COLO668 (cell line): ENCODE measurements around the gene MCF2L2.
"Not testable (repeated sequence)": the region's sequence is repeated elsewhere in the genome, so short reads cannot be mapped to it uniquely, and the experiment has no call there.

Experiments used
- DNase-seq: peaks from one replicate; lab custom pipeline; 2025; ENCODE audit not compliant: unreplicated experiment; lab: John Stamatoyannopoulos, UW

Gene MCF2L2

GRCh38 chr3:183443395-183444385 is 15.3 kb upstream of the MCF2L2 start:
- no peak for DNase-seq

- DNase-seq: no peak
These were observed 14.6 kb upstream of the MCF2L2 start for GRCh38 chr3:183442994-183443393.

- not testable (repeated sequence) for DNase-seq
These were observed 12.1 kb upstream of the MCF2L2 start for GRCh38 chr3:183440521-183440920.

- no peak for DNase-seq
These were observed 11.1 kb upstream of the MCF2L2 start for GRCh38 chr3:183439515-183439914.

- DNase-seq: peak; percentile 51
These were observed 10.3 kb upstream of the MCF2L2 start for GRCh38 chr3:183438735-183439134.

- DNase-seq: no peak
These were observed 9.5 kb upstream of the MCF2L2 start for GRCh38 chr3:183437666-183438564.

GRCh38 chr3:183437061-183437460 is 8.6 kb upstream of the MCF2L2 start:
- DNase-seq: no peak

- DNase-seq: no peak
These were observed 7.2 kb upstream of the MCF2L2 start for GRCh38 chr3:183435661-183436060.

GRCh38 chr3:183434992-183435391 is 6.6 kb upstream of the MCF2L2 start:
- no peak for DNase-seq

- DNase-seq: no peak
These were observed 6.1 kb upstream of the MCF2L2 start for GRCh38 chr3:183434503-183434902.

GRCh38 chr3:183430325-183430957 is 2.0 kb upstream of the MCF2L2 start:
- DNase-seq: no peak

GRCh38 chr3:183427876-183428446 is 458 bp downstream of the MCF2L2 start:
- DNase-seq: peak; percentile 74

GRCh38 chr3:183427196-183427875 is 1.1 kb downstream of the MCF2L2 start:
- peak; percentile 11 for DNase-seq

- not testable (repeated sequence) for DNase-seq
These were observed 9.6 kb downstream of the MCF2L2 start for GRCh38 chr3:183418807-183419206.

- no peak for DNase-seq
These were observed 17.1 kb downstream of the MCF2L2 start for GRCh38 chr3:183411216-183411922.

GRCh38 chr3:183410759-183411158 is 17.7 kb downstream of the MCF2L2 start:
- no peak for DNase-seq

GRCh38 chr3:183410280-183410679 is 18.1 kb downstream of the MCF2L2 start:
- DNase-seq: no peak

GRCh38 chr3:183409219-183409618 is 19.2 kb downstream of the MCF2L2 start:
- DNase-seq: no peak

- no peak for DNase-seq
These were observed 26.7 kb downstream of the MCF2L2 start for GRCh38 chr3:183401678-183402077.

- DNase-seq: no peak
These were observed 28.1 kb downstream of the MCF2L2 start for GRCh38 chr3:183400352-183400751.
